Loucy (cell line): ENCODE results near the gene MARVELD2.

Experiments used
- H2AFZ ChIP-seq: fragments of 200-600 bp; sonication (generic); 2 replicates; pipeline ENCODE4 v1.6.0; 2016; ENCODE audit warnings: antibody characterized with exemption, mild to moderate bottlenecking, low read length, moderate library complexity
- H3F3A ChIP-seq: fragments of 200-600 bp; 2 replicates; pipeline ENCODE4 v1.6.0; 2016; ENCODE audit warnings: antibody characterized with exemption, low read depth, mild to moderate bottlenecking
- H3K27me3 ChIP-seq: fragments of 200-600 bp; sonication (generic); 2 replicates; pipeline ENCODE4 v1.6.1; 2014; ENCODE audit warnings: low read length, mild to moderate bottlenecking; ENCODE audit not compliant: insufficient read depth, poor library complexity, severe bottlenecking
- H3K36me3 ChIP-seq: fragments of 200-600 bp; sonication (generic); 2 replicates; pipeline ENCODE4 v1.6.1; 2016; ENCODE audit warnings: low read length; ENCODE audit not compliant: insufficient read depth
- H3K4me1 ChIP-seq: fragments of 200-600 bp; sonication (generic); 2 replicates; pipeline ENCODE4 v1.5.1; 2014; ENCODE audit warnings: low read length, mild to moderate bottlenecking; ENCODE audit not compliant: insufficient read depth, poor library complexity, severe bottlenecking
- H3K4me2 ChIP-seq: fragments of 200-600 bp; sonication (generic); 2 replicates; pipeline ENCODE4 v1.6.0; 2014; ENCODE audit warnings: antibody characterized with exemption, low read length, low read depth, mild to moderate bottlenecking; ENCODE audit not compliant: poor library complexity, severe bottlenecking
- H3K4me3 ChIP-seq: fragments of 200-600 bp; sonication (generic); 2 replicates; pipeline ENCODE4 v1.5.1; 2014; ENCODE audit warnings: low read length, mild to moderate bottlenecking, mixed read lengths; ENCODE audit not compliant: poor library complexity, severe bottlenecking
- H3K79me2 ChIP-seq: fragments of 200-600 bp; sonication (generic); 2 replicates; pipeline ENCODE4 v1.6.1; 2014; ENCODE audit warnings: low read length; ENCODE audit not compliant: insufficient read depth
- H3K9ac ChIP-seq: fragments of 200-600 bp; sonication (generic); 2 replicates; pipeline ENCODE4 v1.6.0; 2014; ENCODE audit warnings: mild to moderate bottlenecking, low read depth, low read length, moderate library complexity; ENCODE audit not compliant: poor library complexity, severe bottlenecking
- H3K9me2 ChIP-seq: fragments of 200-600 bp; sonication (generic); replicated peaks from 2 replicates; pipeline ENCODE4 v1.6.1; 2016; ENCODE audit warnings: low read depth, low read length, mixed read lengths
- H3K9me3 ChIP-seq: fragments of 200-600 bp; sonication (generic); 2 replicates; pipeline ENCODE4 v1.6.1; 2014; ENCODE audit warnings: mild to moderate bottlenecking, antibody characterized with exemption, low read length, low read depth; ENCODE audit not compliant: insufficient read depth
- H4K20me1 ChIP-seq: fragments of 200-600 bp; sonication (generic); 2 replicates; pipeline ENCODE4 v1.6.0; 2014; ENCODE audit warnings: antibody characterized with exemption, low read length, mild to moderate bottlenecking; ENCODE audit not compliant: insufficient read depth, poor library complexity, severe bottlenecking
- CTCF ChIP-seq: fragments of 200-600 bp; sonication (generic); conservative IDR thresholded peaks from 2 replicates; pipeline ENCODE4 v1.5.1; 2014; ENCODE audit warnings: mild to moderate bottlenecking, antibody characterized with exemption, low read length
- EZH2phosphoT487 ChIP-seq: fragments of 200-600 bp; IDR thresholded peaks from 2 replicates; pipeline ENCODE4 v1.6.1; 2018; ENCODE audit warnings: antibody characterized with exemption, mild to moderate bottlenecking, moderate library complexity, borderline replicate concordance

The MARVELD2 gene

GRCh38 chr5:69372394-69372793 lies 42.5 kb upstream of the MARVELD2 start:
- Histone ChIP-seq H3K9me3 (no peaks in the 10 kb centered on the region), H3K9me2 (no peaks in the 10 kb centered on the region), H4K20me1 (peaks cover 34% of the 10 kb centered on the region), H3K4me1 (peaks cover 35% of the 10 kb centered on the region), H3K9ac (peak overlapping the region; percentile 96), H3F3A (no peaks in the 10 kb centered on the region), H3K27me3 (no peaks in the 10 kb centered on the region), H3K4me3 (peak overlapping the region; percentile 97), H3K4me2 (peak overlapping the region; percentile 90), H3K79me2 (peaks cover 47% of the 10 kb centered on the region), H3K36me3 (peaks cover 5% of the 10 kb centered on the region; the same call in 1 of the 2 replicates), H2AFZ (no peak overlapping the region)
- TF ChIP-seq CTCF (no peak), EZH2phosphoT487 (no peak)

DNA sequence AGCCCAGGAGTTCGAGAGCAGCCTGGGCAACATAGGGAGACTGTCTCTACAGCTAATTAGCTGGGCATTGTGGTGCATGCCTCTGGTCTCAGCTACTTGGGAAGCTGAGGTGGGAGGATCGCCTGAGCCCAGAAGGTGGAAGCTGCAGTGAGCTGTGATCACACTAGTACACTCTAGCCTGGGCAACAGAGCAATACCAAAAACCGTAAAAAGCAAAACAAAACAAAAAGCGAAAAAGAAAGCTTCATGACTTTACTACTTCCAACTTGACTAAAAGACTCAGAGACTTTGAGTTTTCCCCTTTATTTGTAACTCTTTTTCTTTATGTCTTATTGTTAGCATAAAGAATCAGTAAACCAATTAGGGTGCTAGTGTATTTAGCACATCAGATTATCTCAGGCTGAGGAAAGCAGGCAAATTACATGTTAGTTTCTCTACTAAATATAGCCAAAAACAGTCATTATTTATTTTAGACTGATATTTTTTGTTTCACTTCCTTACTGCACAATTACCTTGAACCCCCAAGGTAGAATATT lies 39.9 kb upstream of the MARVELD2 start:
- Histone ChIP-seq H3K79me2 (peaks cover 27% of the 10 kb centered on the region), H3K9ac (no peak overlapping the region), H3K4me2 (no peak overlapping the region), H3K9me2 (no peaks in the 10 kb centered on the region), H2AFZ (no peak overlapping the region), H3K4me3 (no peak overlapping the region), H3K9me3 (no peaks in the 10 kb centered on the region), H4K20me1 (peaks cover 19% of the 10 kb centered on the region), H3K4me1 (peaks cover 23% of the 10 kb centered on the region), H3K36me3 (peaks cover 5% of the 10 kb centered on the region; the same call in 1 of the 2 replicates), H3F3A (no peaks in the 10 kb centered on the region), H3K27me3 (no peaks in the 10 kb centered on the region)
- TF ChIP-seq EZH2phosphoT487 (no peak), CTCF (no peak)

DNA sequence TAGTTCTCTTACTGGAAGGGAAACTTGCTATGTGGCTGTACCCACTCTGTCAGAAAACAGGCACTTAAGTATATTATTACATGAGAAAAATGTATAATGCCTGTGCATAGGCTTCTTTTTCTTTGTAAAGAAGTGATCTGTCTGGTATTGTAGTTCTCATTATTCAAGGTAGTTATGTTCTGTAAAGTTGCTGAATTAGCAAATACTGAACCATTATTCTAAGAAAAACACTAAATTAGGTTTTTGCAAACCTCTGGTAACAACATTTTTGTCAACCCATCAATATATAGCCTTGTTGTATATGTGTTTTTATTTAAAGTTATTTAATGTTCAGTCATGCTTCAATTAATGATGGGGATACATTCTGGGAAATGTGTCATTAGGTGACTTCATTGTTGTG lies 36.5 kb upstream of the MARVELD2 start:
- Histone ChIP-seq H3K9me2 (no peaks in the 10 kb centered on the region), H3K4me3 (no peak overlapping the region), H4K20me1 (no peaks in the 10 kb centered on the region), H3K4me2 (no peak overlapping the region), H3K9me3 (no peaks in the 10 kb centered on the region), H3K79me2 (no peaks in the 10 kb centered on the region), H3K36me3 (peaks cover 10% of the 10 kb centered on the region; the same call in 1 of the 2 replicates), H3K9ac (no peak overlapping the region), H3F3A (no peaks in the 10 kb centered on the region), H2AFZ (no peak overlapping the region), H3K27me3 (no peaks in the 10 kb centered on the region), H3K4me1 (peaks cover 3% of the 10 kb centered on the region)
- TF ChIP-seq EZH2phosphoT487 (no peak), CTCF (no peak)
